NCI-H748 (cell line): Measurements from ENCODE around the gene CGREF1.

ENCODE experiments used
- DNase-seq: peaks from one replicate; lab custom pipeline; 2025; ENCODE audit not compliant: unreplicated experiment; lab: John Stamatoyannopoulos, UW

CGREF1 gene

DNA sequence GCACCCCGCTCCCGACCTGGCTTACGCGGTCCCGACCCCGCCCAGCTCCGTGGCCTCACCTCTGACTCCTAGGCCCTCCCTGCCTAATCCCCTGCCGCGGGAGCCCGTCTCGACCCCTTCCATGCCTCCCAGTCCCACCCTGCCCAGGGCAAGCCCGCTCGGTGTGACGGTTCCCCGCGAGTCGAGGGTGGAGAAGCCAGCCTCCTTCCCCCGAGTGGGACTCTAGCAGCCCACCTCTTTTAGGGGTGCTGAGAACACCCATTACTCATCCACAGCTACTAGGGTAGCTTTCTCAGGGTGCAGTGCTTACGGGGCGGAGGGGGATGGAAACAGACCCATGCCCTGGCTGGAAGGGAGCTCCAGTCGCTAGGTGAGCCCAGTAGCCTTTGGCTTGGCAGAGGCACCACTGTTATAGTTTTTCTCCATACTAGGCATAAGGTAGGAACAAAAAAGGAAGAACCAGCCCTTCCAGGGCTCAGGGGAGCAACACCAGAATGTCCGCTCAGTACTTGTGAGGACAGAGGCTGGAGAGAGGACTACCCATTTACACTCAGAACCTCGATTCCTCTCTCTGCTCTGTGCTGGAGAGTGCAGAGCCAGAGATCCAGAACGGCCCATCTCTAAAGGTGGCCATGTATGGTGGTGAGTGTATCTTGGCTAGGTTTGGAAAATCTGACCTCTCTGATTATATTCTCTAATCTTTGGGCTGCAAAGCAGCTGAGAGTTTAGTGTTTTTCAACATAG, 66.9 kb downstream of the CGREF1 start:
- DNase-seq = peak; percentile 50

- peak; percentile 95 for DNase-seq
These were observed 67.7 kb downstream of the CGREF1 start, which contains the start of gene AGBL5 for GRCh38 chr2:27050996-27051901. TSS of gene AGBL5 (plus strand) at chr2:27051668. CDS start at chr2:27052959, 1,291 bp downstream.
